HEK293 (cell line): ENCODE measurements around the gene SMIM12.

ENCODE experiments used
- CTCF ChIA-PET: fragments of 350-600 bp; formaldehyde crosslinking; extraction: SDS; loops from one replicate; lab custom pipeline; 2021; ENCODE audit warnings: antibody characterized with exemption; lab: Yijun Ruan, JAX
- POLR2A ChIA-PET: fragments of 300-600 bp; formaldehyde crosslinking; extraction: SDS; loops from one replicate; lab custom pipeline; 2020; ENCODE audit warnings: antibody characterized with exemption, inconsistent platforms; lab: Yijun Ruan, JAX
- H3K27ac ChIP-seq: fragments of 200-500 bp; sonication (Bioruptor generic); 2 replicates; pipeline ENCODE4 v1.5.1; 2014; ENCODE audit warnings: low read depth, low read length, control low read depth, inconsistent platforms; ENCODE audit errors: extremely low read depth
- H3K36me3 ChIP-seq, 2 experiments: fragments of 200-500 bp in 1 of 2; sonication (Bioruptor generic) in 1 of 2; 1 replicate in 1 of 2; 2 replicates in 1 of 2; pipeline ENCODE4 v1.5.1; 2014 to 2017; ENCODE audit warnings: inconsistent platforms in 2 of 2, low read length in 2 of 2; ENCODE audit not compliant: control insufficient read depth in 2 of 2, insufficient read depth in 1 of 2
- H3K4me1 ChIP-seq: fragments of 200-500 bp; sonication (Bioruptor generic); 2 replicates; pipeline ENCODE4 v1.5.1; 2014; ENCODE audit warnings: mild to moderate bottlenecking, low read length, inconsistent platforms; ENCODE audit not compliant: control insufficient read depth, insufficient read depth
- H3K4me3 ChIP-seq: 2 replicates; pipeline ENCODE4 v1.5.1; 2011; ENCODE audit warnings: low read depth, mild to moderate bottlenecking, control low read depth, low read length, moderate library complexity
- H3K9me3 ChIP-seq: fragments of 200-500 bp; sonication (Bioruptor generic); 2 replicates; pipeline ENCODE4 v1.5.1; 2014; ENCODE audit warnings: low read depth, low read length, inconsistent platforms; ENCODE audit not compliant: control insufficient read depth, insufficient read depth
- ATF2 ChIP-seq: fragments of 450-650 bp; formaldehyde crosslinking; IDR thresholded peaks from 2 replicates; pipeline ENCODE4 v1.5.1; 2016; ENCODE audit warnings: missing biosample characterization, missing genetic modification characterization, low read depth
- GLI4 ChIP-seq: fragments of 450-650 bp; formaldehyde crosslinking; IDR thresholded peaks from 2 replicates; pipeline ENCODE4 v1.5.1; 2016; ENCODE audit warnings: missing biosample characterization, missing genetic modification characterization
- HOXD13 ChIP-seq: sonication (generic); formaldehyde crosslinking; IDR thresholded peaks from 2 replicates; pipeline ENCODE4 v1.8.0; 2022; ENCODE audit warnings: missing genetic modification reagents, borderline replicate concordance
- IKZF3 ChIP-seq: fragments of 450-650 bp; IDR thresholded peaks from 2 replicates; pipeline ENCODE4 v1.5.0; 2018; ENCODE audit warnings: missing biosample characterization, mild to moderate bottlenecking, missing genetic modification characterization, moderate library complexity
- MEIS1 ChIP-seq: sonication (generic); formaldehyde crosslinking; IDR thresholded peaks from 2 replicates; pipeline ENCODE4 v1.8.1; 2022; ENCODE audit warnings: missing genetic modification reagents, mild to moderate bottlenecking, borderline replicate concordance
- PATZ1 ChIP-seq: fragments of 450-650 bp; formaldehyde crosslinking; IDR thresholded peaks from 2 replicates; pipeline ENCODE4 v1.5.1; 2016; ENCODE audit warnings: missing biosample characterization, missing genetic modification characterization
- ZFP37 ChIP-seq: fragments of 450-650 bp; formaldehyde crosslinking; IDR thresholded peaks from 2 replicates; pipeline ENCODE4 v1.5.1; 2016; ENCODE audit warnings: missing biosample characterization, missing genetic modification characterization
- ZNF114 ChIP-seq: fragments of 450-650 bp; formaldehyde crosslinking; IDR thresholded peaks from 2 replicates; pipeline ENCODE4 v1.5.0; 2017; ENCODE audit warnings: missing biosample characterization, missing genetic modification characterization
- ZNF155 ChIP-seq: fragments of 450-650 bp; formaldehyde crosslinking; IDR thresholded peaks from 2 replicates; pipeline ENCODE4 v1.5.1; 2016; ENCODE audit warnings: missing biosample characterization, missing genetic modification characterization
- ZNF157 ChIP-seq: fragments of 450-650 bp; formaldehyde crosslinking; IDR thresholded peaks from 2 replicates; pipeline ENCODE4 v1.5.1; 2016; ENCODE audit warnings: missing biosample characterization, missing genetic modification characterization
- ZNF350 ChIP-seq: fragments of 450-650 bp; formaldehyde crosslinking; IDR thresholded peaks from 2 replicates; pipeline ENCODE4 v1.5.0; 2017; ENCODE audit warnings: missing biosample characterization, mild to moderate bottlenecking, missing genetic modification characterization
- ZNF391 ChIP-seq: fragments of 450-650 bp; formaldehyde crosslinking; IDR thresholded peaks from 2 replicates; pipeline ENCODE4 v1.5.1; 2016; ENCODE audit warnings: low read depth, missing biosample characterization, missing genetic modification characterization, borderline replicate concordance
- ZNF449 ChIP-seq: fragments of 450-650 bp; formaldehyde crosslinking; IDR thresholded peaks from 2 replicates; pipeline ENCODE4 v1.5.1; 2017; ENCODE audit warnings: missing biosample characterization, mild to moderate bottlenecking, missing genetic modification characterization, moderate library complexity
- ZNF561 ChIP-seq: fragments of 450-650 bp; IDR thresholded peaks from 2 replicates; pipeline ENCODE4 v1.5.1; 2018; ENCODE audit warnings: missing biosample characterization, missing genetic modification characterization, borderline replicate concordance
- ZNF580 ChIP-seq: fragments of 450-650 bp; formaldehyde crosslinking; IDR thresholded peaks from 2 replicates; pipeline ENCODE4 v1.5.1; 2016; ENCODE audit warnings: missing biosample characterization, missing genetic modification characterization
- ZNF639 ChIP-seq: fragments of 450-650 bp; formaldehyde crosslinking; IDR thresholded peaks from 2 replicates; pipeline ENCODE4 v1.5.1; 2016; ENCODE audit warnings: missing biosample characterization, missing genetic modification characterization
- ZXDB ChIP-seq: fragments of 450-650 bp; formaldehyde crosslinking; IDR thresholded peaks from 2 replicates; pipeline ENCODE4 v1.5.1; 2016; ENCODE audit warnings: missing biosample characterization, missing genetic modification characterization
- TF ChIP-seq, protein P1 (sequence below): fragments of 450-650 bp; formaldehyde crosslinking; IDR thresholded peaks from 2 replicates; pipeline ENCODE4 v1.5.1; 2016; ENCODE audit warnings: missing biosample characterization, missing genetic modification characterization
- TF ChIP-seq, protein P2 (sequence below): sonication (generic); formaldehyde crosslinking; IDR thresholded peaks from 2 replicates; pipeline ENCODE4 v1.8.1; 2022; ENCODE audit warnings: mild to moderate bottlenecking, moderate library complexity, missing genetic modification reagents

Gene SMIM12

DNA sequence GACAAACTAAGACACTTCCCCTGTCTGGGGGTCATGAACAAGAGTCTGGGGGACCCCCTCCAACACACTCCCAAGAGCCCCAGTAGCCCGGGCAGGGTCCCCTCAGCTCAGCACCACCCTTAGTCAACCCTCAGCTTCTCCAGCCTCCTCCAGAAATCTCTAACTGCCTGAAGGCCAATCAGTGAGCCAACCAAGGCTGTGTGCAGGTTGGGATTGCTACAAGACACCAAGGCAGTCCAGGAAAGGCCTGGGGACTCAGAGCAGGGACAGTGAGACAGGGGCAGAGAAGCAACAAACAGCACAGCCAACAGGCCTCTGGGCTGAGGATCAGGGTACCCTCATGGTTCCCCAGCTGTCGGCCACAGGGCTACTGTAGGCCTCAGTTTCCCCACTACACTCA is 13.3 kb downstream of the SMIM12 start:
- TF ChIP-seq, protein P1, sequence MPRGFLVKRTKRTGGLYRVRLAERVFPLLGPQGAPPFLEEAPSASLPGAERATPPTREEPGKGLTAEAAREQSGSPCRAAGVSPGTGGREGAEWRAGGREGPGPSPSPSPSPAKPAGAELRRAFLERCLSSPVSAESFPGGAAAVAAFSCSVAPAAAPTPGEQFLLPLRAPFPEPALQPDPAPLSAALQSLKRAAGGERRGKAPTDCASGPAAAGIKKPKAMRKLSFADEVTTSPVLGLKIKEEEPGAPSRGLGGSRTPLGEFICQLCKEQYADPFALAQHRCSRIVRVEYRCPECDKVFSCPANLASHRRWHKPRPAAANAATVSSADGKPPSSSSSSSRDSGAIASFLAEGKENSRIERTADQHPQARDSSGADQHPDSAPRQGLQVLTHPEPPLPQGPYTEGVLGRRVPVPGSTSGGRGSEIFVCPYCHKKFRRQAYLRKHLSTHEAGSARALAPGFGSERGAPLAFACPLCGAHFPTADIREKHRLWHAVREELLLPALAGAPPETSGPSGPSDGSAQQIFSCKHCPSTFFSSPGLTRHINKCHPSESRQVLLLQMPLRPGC (tag by site-specific recombination): no peak
- TF ChIP-seq PATZ1 (tag by site-specific recombination) (no peak), ZNF449 (peak; percentile 90), IKZF3 (tag by site-specific recombination) (no peak)
- TF ChIP-seq, all 188 proteins: peak for 1
- ChIA-PET POLR2A (no interaction called here), CTCF (interaction anchor here (1.6 kb wide), 2 partner anchors 14 to 20 kb away, joined by 4 to 7 read pairs; no protein-coding TSS in a partner anchor)
- Histone ChIP-seq H3K9me3 (no peaks in the 10 kb centered on the region), H3K36me3 (peaks cover 0 to 14% of the 10 kb centered on the region in 2 experiments; a peak in 2 of 3 replicates), H3K4me3 (no peak overlapping the region), H3K4me1 (no peaks in the 10 kb centered on the region), H3K27ac (no peak overlapping the region)

DNA sequence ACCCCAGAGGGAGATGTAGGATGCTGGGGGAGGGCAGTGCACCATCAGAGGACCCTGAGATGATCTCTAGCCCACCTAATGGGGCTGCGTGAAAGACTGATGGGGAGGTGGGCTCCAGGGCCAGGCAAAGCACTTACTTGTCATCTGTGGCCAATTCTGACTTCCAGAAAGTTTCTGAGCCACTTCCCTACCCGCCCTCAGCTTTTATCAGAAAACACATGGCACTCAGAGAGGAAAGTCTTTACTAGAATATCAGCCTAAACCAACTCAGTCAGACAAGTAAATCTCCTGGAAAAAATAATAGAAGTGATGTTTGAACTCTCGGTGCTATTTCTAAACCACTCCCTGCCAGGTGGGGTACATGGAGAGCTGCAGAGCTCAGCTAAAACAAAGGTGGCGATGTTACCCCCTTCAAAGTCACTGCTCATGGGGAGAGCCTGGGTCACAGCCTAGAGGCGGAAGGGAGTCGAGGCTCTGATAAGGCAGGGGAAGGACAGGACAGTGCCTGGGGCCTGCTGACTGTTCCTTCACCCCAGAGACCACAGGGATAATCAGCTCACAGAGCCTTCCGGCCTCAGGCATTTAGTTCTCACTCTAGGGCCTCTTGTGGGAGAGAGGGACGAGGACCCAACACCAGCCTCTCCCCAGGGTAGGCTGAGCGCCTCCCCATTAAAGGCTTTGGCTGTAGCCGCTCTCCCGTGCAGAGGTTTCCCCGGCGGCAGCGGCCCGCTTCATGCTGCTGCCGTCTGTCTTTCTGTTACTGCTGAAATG is 14.2 kb downstream of the SMIM12 start:
- no peaks in the 10 kb centered on the region for H3K4me1 ChIP-seq
- peaks cover 0 to 5% of the 10 kb centered on the region in 2 experiments; a peak in 2 of 3 replicates for H3K36me3 ChIP-seq
- H3K4me3 ChIP-seq: no peak overlapping the region
- CTCF ChIA-PET: interaction anchor here (0.6 to 3.3 kb wide), 2 partner anchors 7 to 19 kb away, joined by 3 to 19 read pairs; no protein-coding TSS in a partner anchor
- no peaks in the 10 kb centered on the region for H3K9me3 ChIP-seq
- POLR2A ChIA-PET: interaction anchor here (0.5 kb wide), 1 partner anchor 313 kb away, joined by 4 read pairs; no protein-coding TSS in a partner anchor
- TF ChIP-seq GLI4 (tag by site-specific recombination) (no peak), ZNF350 (tag by site-specific recombination) (no peak), ZFP37 (tag by site-specific recombination) (no peak)
- no peak overlapping the region for H3K27ac ChIP-seq

- ChIA-PET CTCF (interaction anchor here (3.3 kb wide), 1 partner anchor 9 kb away, joined by 19 read pairs; no protein-coding TSS in a partner anchor), POLR2A (interaction anchor here (0.9 kb wide), 1 partner anchor 587 kb away, joined by 4 read pairs; no protein-coding TSS in a partner anchor)
- peaks cover 0 to 4% of the 10 kb centered on the region in 2 experiments; a peak in 1 of 3 replicates for H3K36me3 ChIP-seq
- no peak overlapping the region for H3K4me3 ChIP-seq
- no peaks in the 10 kb centered on the region for H3K4me1 ChIP-seq
- no peaks in the 10 kb centered on the region for H3K9me3 ChIP-seq
- no peak overlapping the region for H3K27ac ChIP-seq
- TF ChIP-seq ZXDB (tag by site-specific recombination) (no peak), ZNF350 (tag by site-specific recombination) (no peak), ZNF155 (tag by site-specific recombination) (no peak), ZNF639 (tag by site-specific recombination) (no peak), MEIS1 (CRISPR knock-in tag) (no peak), ZNF157 (tag by site-specific recombination) (no peak), HOXD13 (CRISPR knock-in tag) (no peak), ZNF114 (tag by site-specific recombination) (no peak), ATF2 (no peak), ZNF580 (tag by site-specific recombination) (no peak), ZNF391 (no peak), ZNF561 (tag by site-specific recombination) (no peak)
- TF ChIP-seq, protein P2, sequence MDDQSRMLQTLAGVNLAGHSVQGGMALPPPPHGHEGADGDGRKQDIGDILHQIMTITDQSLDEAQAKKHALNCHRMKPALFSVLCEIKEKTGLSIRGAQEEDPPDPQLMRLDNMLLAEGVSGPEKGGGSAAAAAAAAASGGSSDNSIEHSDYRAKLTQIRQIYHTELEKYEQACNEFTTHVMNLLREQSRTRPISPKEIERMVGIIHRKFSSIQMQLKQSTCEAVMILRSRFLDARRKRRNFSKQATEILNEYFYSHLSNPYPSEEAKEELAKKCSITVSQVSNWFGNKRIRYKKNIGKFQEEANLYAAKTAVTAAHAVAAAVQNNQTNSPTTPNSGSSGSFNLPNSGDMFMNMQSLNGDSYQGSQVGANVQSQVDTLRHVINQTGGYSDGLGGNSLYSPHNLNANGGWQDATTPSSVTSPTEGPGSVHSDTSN: no peak
Observed at GRCh38 chr1:34844252-34844634, 15.3 kb downstream of the SMIM12 start.
